CMK (cell line): ENCODE data around the gene RIPK1.
"Not testable (repeated sequence)": the region's sequence is repeated elsewhere in the genome, so short reads cannot be mapped to it uniquely, and the experiment has no call there.

Source experiments
- DNase-seq: peaks from one replicate; pipeline ENCODE4 v3.0.0-alpha.2; 2010; ENCODE audit warnings: low read depth

RIPK1 gene

GRCh38 chr6:3045777-3046176 lies 22.5 kb upstream of the RIPK1 start:
- DNase-seq: no peak

GRCh38 chr6:3046295-3046694 lies 22.0 kb upstream of the RIPK1 start:
- no peak for DNase-seq

- not testable (repeated sequence) for DNase-seq
Observed at GRCh38 chr6:3048009-3048408, 20.3 kb upstream of the RIPK1 start.

GRCh38 chr6:3052481-3053230 lies 15.6 kb upstream of the RIPK1 start:
- DNase-seq: no peak

GRCh38 chr6:3053231-3053508 lies 15.1 kb upstream of the RIPK1 start:
- DNase-seq: no peak

GRCh38 chr6:3054229-3055157 lies 13.8 kb upstream of the RIPK1 start:
- not testable (repeated sequence) for DNase-seq

GRCh38 chr6:3055158-3055499 lies 13.2 kb upstream of the RIPK1 start:
- not testable (repeated sequence) for DNase-seq

- no peak for DNase-seq
Observed at GRCh38 chr6:3057063-3057770, 11.1 kb upstream of the RIPK1 start.

- no peak for DNase-seq
Observed at GRCh38 chr6:3058957-3059356, 9.3 kb upstream of the RIPK1 start.

- DNase-seq: not testable (repeated sequence)
Observed at GRCh38 chr6:3060092-3060491, 8.2 kb upstream of the RIPK1 start.

- DNase-seq: no peak
Observed at GRCh38 chr6:3061501-3061941, 6.8 kb upstream of the RIPK1 start.

GRCh38 chr6:3063340-3063732 lies 5.0 kb upstream of the RIPK1 start:
- not testable (repeated sequence) for DNase-seq

GRCh38 chr6:3063733-3064700 lies 4.3 kb upstream of the RIPK1 start:
- DNase-seq: peak; percentile 79

GRCh38 chr6:3071568-3071967 lies 3.3 kb downstream of the RIPK1 start:
- no peak for DNase-seq

- no peak for DNase-seq
Observed at GRCh38 chr6:3072798-3073197, 4.5 kb downstream of the RIPK1 start.

GRCh38 chr6:3073382-3073781 lies 5.1 kb downstream of the RIPK1 start:
- no peak for DNase-seq

- DNase-seq: no peak
Observed at GRCh38 chr6:3075772-3076113, 7.4 kb downstream of the RIPK1 start.

GRCh38 chr6:3076320-3076719 lies 8.0 kb downstream of the RIPK1 start:
- DNase-seq: no peak

- DNase-seq: no peak
Observed at GRCh38 chr6:3077430-3077829, 9.1 kb downstream of the RIPK1 start.

- DNase-seq: not testable (repeated sequence)
Observed at GRCh38 chr6:3078952-3079351, 10.7 kb downstream of the RIPK1 start.

- DNase-seq: no peak
Observed at GRCh38 chr6:3079682-3080081, 11.4 kb downstream of the RIPK1 start.

GRCh38 chr6:3081960-3082359 lies 13.7 kb downstream of the RIPK1 start:
- no peak for DNase-seq
